Measurements from ENCODE around the gene TMA7.
A peak's percentile ranks its signal among the peaks of the same experiment; 100 is the strongest.

TMA7 gene

DNA sequence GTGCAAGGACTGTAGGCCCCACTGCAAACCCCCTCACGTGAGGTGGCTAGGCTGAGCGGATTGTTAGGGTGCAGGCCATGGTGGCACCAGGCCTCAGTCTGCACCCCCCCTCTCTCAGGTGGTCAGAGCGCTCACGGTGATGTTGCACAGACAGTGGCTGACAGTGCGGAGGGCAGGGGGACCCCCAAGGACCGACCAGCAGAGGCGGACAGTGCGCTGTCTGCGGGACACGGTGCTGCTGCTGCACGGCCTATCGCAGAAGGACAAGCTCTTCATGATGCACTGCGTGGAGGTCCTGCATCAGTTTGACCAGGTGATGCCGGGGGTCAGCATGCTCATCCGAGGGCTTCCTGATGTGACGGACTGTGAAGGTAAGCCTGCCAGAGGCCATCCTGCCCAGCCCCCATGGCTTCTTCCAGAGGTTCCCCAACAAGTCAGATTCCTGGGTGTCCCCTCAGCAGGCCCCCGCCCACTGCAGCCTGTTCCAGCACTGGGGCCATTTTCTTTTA lies 24.7 kb downstream of the TMA7 start:
- Histone ChIP-seq H3K4me1 (ENCODE audit: low read length) (peaks cover 21% of the 10 kb centered on the region), H3K9me3 (replicated peaks; ENCODE audit: insufficient read depth, low read length) (no peaks in the 10 kb centered on the region), H3F3A (ENCODE audit: insufficient read depth, low read length) (peaks cover 2% of the 10 kb centered on the region; the same call in 1 of the 2 replicates), H3K27ac (ENCODE audit: low read length) (no peak overlapping the region), H3K79me2 (ENCODE audit: low read length) (peaks cover 37% of the 10 kb centered on the region), H4K20me1 (ENCODE audit: insufficient read depth, low read length) (no peaks in the 10 kb centered on the region), H3K9ac (ENCODE audit: low read length) (no peak overlapping the region), H3K9me2 (replicated peaks; ENCODE audit: insufficient read depth, low read length) (no peaks in the 10 kb centered on the region), H3K36me3 (replicated peaks; ENCODE audit: insufficient read depth, low read length) (peaks cover 4% of the 10 kb centered on the region; the same call in 1 of the 2 replicates), H3K4me3 (ENCODE audit: low read length) (no peak overlapping the region), H2AFZ (ENCODE audit: low read length) (no peak overlapping the region), H3K27me3 (replicated peaks; ENCODE audit: insufficient read depth, low read length) (no peaks in the 10 kb centered on the region), H3K4me2 (ENCODE audit: low read depth, low read length) (no peak overlapping the region)
- TF ChIP-seq, protein P1, sequence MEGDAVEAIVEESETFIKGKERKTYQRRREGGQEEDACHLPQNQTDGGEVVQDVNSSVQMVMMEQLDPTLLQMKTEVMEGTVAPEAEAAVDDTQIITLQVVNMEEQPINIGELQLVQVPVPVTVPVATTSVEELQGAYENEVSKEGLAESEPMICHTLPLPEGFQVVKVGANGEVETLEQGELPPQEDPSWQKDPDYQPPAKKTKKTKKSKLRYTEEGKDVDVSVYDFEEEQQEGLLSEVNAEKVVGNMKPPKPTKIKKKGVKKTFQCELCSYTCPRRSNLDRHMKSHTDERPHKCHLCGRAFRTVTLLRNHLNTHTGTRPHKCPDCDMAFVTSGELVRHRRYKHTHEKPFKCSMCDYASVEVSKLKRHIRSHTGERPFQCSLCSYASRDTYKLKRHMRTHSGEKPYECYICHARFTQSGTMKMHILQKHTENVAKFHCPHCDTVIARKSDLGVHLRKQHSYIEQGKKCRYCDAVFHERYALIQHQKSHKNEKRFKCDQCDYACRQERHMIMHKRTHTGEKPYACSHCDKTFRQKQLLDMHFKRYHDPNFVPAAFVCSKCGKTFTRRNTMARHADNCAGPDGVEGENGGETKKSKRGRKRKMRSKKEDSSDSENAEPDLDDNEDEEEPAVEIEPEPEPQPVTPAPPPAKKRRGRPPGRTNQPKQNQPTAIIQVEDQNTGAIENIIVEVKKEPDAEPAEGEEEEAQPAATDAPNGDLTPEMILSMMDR (IDR thresholded peaks at IDR 0.05; ENCODE audit: low read length) = no peak
- no peak for TF ChIP-seq EZH2 (optimal IDR thresholded peaks at IDR 0.05; ENCODE audit: low read depth, low read length)
- TF ChIP-seq EZH2phosphoT487 (IDR thresholded peaks at IDR 0.05; ENCODE audit: low read length) = no peak
- DNase-seq = no peak

DNA sequence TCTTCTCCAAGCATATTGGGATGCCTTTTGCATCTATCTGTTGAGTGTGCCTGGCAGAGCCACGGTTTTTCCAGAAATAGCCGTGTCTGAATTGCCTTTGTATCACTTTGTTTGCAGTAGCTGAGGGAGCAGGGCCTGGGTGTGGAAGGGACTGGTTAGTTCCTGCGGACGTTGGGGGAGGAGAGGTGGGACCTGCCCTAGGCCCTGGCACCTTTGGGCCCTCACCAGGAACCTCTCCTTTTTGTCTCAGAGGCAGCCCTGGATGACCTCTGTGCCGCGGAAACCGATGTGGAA lies 25.1 kb downstream of the TMA7 start:
- H3K9me3 ChIP-seq (replicated peaks; ENCODE audit: insufficient read depth, low read length) = no peaks in the 10 kb centered on the region
- peak overlapping the region; percentile 94 for H3K4me2 ChIP-seq (ENCODE audit: low read depth, low read length)
- H4K20me1 ChIP-seq (ENCODE audit: insufficient read depth, low read length) = no peaks in the 10 kb centered on the region
- no peak overlapping the region; the same call in 1 of the 2 replicates for H3K9ac ChIP-seq (ENCODE audit: low read length)
- no peaks in the 10 kb centered on the region for H3K9me2 ChIP-seq (replicated peaks; ENCODE audit: insufficient read depth, low read length)
- H2AFZ ChIP-seq (ENCODE audit: low read length) = no peak overlapping the region
- H3K4me3 ChIP-seq (ENCODE audit: low read length) = no peak overlapping the region
- peaks cover 21% of the 10 kb centered on the region for H3K4me1 ChIP-seq (ENCODE audit: low read length)
- peak overlapping the region; percentile 84; the same call in 1 of the 2 replicates for H3K27ac ChIP-seq (ENCODE audit: low read length)
- DNase-seq = no peak
- peaks cover 2% of the 10 kb centered on the region; the same call in 1 of the 2 replicates for H3F3A ChIP-seq (ENCODE audit: insufficient read depth, low read length)
- no peak for TF ChIP-seq EZH2phosphoT487 (IDR thresholded peaks at IDR 0.05; ENCODE audit: low read length)
- H3K79me2 ChIP-seq (ENCODE audit: low read length) = peaks cover 41% of the 10 kb centered on the region
- H3K36me3 ChIP-seq (replicated peaks; ENCODE audit: insufficient read depth, low read length) = peaks cover 4% of the 10 kb centered on the region; the same call in 1 of the 2 replicates
- H3K27me3 ChIP-seq (replicated peaks; ENCODE audit: insufficient read depth, low read length) = no peaks in the 10 kb centered on the region

DNA sequence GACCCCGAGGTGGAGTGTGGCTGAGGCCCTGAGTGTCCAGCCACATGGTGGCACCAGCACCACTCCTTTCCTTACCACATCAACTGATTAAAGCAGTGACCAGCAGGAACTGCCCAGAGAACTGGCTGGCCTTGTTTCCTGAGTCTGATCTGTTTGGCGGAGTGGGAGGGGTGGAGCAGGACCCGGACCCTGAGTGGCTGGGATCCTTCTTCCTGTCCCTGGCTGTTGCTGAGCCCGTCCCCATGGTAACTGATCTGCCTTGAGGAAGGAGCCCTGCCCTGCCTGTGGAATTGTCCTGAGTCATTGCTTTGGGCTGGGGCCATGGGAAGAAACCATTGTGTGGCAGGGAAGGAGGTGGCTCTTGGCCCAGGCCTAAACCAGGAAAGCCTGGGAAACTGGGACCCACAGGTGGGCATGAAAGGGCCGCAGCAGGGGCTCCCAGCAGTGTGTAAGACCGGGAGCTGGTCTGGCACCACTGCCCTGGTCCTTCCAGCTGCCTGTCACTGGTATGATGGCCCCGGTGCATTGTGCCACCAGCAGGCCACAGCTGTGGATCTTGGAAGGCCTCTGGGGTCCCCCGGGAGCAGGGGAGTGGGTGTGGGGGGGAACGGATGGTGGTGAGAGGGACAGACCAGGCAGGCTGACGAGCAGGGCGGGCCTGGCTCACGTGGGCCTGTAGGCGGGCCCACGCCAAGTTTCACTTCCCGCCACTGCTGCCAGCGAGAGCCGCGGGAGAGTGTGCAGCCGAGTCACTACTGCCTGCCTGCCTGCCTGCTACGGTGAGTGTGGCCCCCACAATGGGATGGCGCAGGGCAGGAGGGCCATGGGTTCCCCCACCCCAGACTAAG lies 25.7 kb downstream of the TMA7 start:
- TF ChIP-seq, protein P1 (IDR thresholded peaks at IDR 0.05; ENCODE audit: low read length) = peak; percentile 70
- no peak for TF ChIP-seq EZH2 (optimal IDR thresholded peaks at IDR 0.05; ENCODE audit: low read depth, low read length)
- no peak for TF ChIP-seq EZH2phosphoT487 (IDR thresholded peaks at IDR 0.05; ENCODE audit: low read length)
- Histone ChIP-seq H3K4me1 (ENCODE audit: low read length) (peaks cover 21% of the 10 kb centered on the region), H3K9me2 (replicated peaks; ENCODE audit: insufficient read depth, low read length) (no peaks in the 10 kb centered on the region), H3F3A (ENCODE audit: insufficient read depth, low read length) (peaks cover 2% of the 10 kb centered on the region; the same call in 1 of the 2 replicates), H3K27me3 (replicated peaks; ENCODE audit: insufficient read depth, low read length) (no peaks in the 10 kb centered on the region), H3K4me3 (ENCODE audit: low read length) (peak overlapping the region; percentile 91), H3K79me2 (ENCODE audit: low read length) (peaks cover 47% of the 10 kb centered on the region), H3K36me3 (replicated peaks; ENCODE audit: insufficient read depth, low read length) (peaks cover 2% of the 10 kb centered on the region; the same call in 1 of the 2 replicates), H3K9ac (ENCODE audit: low read length) (peak overlapping the region; percentile 93), H4K20me1 (ENCODE audit: insufficient read depth, low read length) (no peaks in the 10 kb centered on the region), H3K9me3 (replicated peaks; ENCODE audit: insufficient read depth, low read length) (no peaks in the 10 kb centered on the region), H3K27ac (ENCODE audit: low read length) (peak overlapping the region; percentile 84), H3K4me2 (ENCODE audit: low read depth, low read length) (peak overlapping the region; percentile 94), H2AFZ (ENCODE audit: low read length) (peak overlapping the region; percentile 75)
- DNase-seq = peak; percentile 86
